Measurements from ENCODE around the gene VMAC. TPM values are rescaled to one million over a fixed set of nuclear protein-coding genes. Genes with fewer than 3 reads are reported as not detected.

The VMAC gene
- total and polyA plus RNA-seq, 4 donors: 1.9 to 9.2 (median 5.4) TPM

- 84 to 88% methylated on average over 8 of the region's 8 CpGs for WGBS, 2 donors
- Histone ChIP-seq H3K36me3 (ENCODE audit: control insufficient read depth in 1 of 2, insufficient read depth in 2 of 2, low read length in 1 of 2) (peaks cover 0 to 8% of the 10 kb centered on the region in 2 donors), H3K9me3 (ENCODE audit: control insufficient read depth, low read length) (no peaks in the 10 kb centered on the region), H3K4me3 (ENCODE audit: low read length in 2 of 2) (no peak overlapping the region), H3K27ac (ENCODE audit: low read depth in 1 of 2, low read length in 2 of 2) (peak overlapping the region in 1 of 2 donors; percentile 22), H3K27me3 (ENCODE audit: control insufficient read depth in 1 of 2, insufficient read depth in 2 of 2, low read length in 1 of 2) (no peaks in the 10 kb centered on the region), H3K4me1 (ENCODE audit: control insufficient read depth in 1 of 2, insufficient read depth in 2 of 2, low read length in 2 of 2) (no peaks in the 10 kb centered on the region)
- no peak for DNase-seq
- ATAC-seq (ENCODE audit: low FRiP score): no peak
- intact Hi-C loops (cut with DNase I): no loop called here
These were observed 22.8 kb downstream of the VMAC start for GRCh38 chr19:5927441-5927821.

DNA sequence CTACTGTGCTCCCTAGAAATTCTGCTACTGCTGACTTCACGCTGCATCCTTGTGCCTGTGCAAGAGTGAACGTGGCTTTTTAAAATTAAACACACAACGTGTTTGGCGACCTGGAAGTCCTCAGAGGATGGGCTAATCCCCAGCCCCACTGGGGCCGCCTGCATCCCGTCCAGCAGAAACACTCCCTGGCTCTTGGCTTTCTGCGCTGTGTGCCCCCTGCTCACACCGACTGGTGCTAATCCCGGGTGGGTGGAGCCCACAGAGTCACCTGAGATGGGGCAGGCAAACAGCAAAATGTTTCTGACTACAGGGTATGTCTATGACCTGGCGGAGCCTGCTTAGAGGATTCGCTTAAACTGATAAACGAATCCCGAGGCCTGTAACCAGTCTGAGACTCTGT lies 24.5 kb downstream of the VMAC start:
- H3K27me3 ChIP-seq (ENCODE audit: control insufficient read depth in 1 of 2, insufficient read depth in 2 of 2, low read length in 1 of 2): no peaks in the 10 kb centered on the region
- ATAC-seq (ENCODE audit: low FRiP score) (no peak), DNase-seq (no peak)
- no peak overlapping the region for H3K27ac ChIP-seq (ENCODE audit: low read depth in 1 of 2, low read length in 2 of 2)
- H3K36me3 ChIP-seq (ENCODE audit: control insufficient read depth in 1 of 2, insufficient read depth in 2 of 2, low read length in 1 of 2): peaks cover 0 to 11% of the 10 kb centered on the region in 2 donors
- no peak overlapping the region for H3K4me3 ChIP-seq (ENCODE audit: low read length in 2 of 2)
- no peaks in the 10 kb centered on the region for H3K9me3 ChIP-seq (ENCODE audit: control insufficient read depth, low read length)
- no peaks in the 10 kb centered on the region for H3K4me1 ChIP-seq (ENCODE audit: control insufficient read depth in 1 of 2, insufficient read depth in 2 of 2, low read length in 2 of 2)
- 87% methylated on average over 13 of the region's 13 CpGs for WGBS, 2 donors
- intact Hi-C loops (cut with DNase I): no loop called here

GRCh38 chr19:5929625-5930024 lies 25.0 kb downstream of the VMAC start:
- Histone ChIP-seq H3K27ac (ENCODE audit: low read depth in 1 of 2, low read length in 2 of 2) (no peak overlapping the region), H3K4me3 (ENCODE audit: low read length in 2 of 2) (no peak overlapping the region), H3K4me1 (ENCODE audit: control insufficient read depth in 1 of 2, insufficient read depth in 2 of 2, low read length in 2 of 2) (no peaks in the 10 kb centered on the region), H3K27me3 (ENCODE audit: control insufficient read depth in 1 of 2, insufficient read depth in 2 of 2, low read length in 1 of 2) (no peaks in the 10 kb centered on the region), H3K9me3 (ENCODE audit: control insufficient read depth, low read length) (no peaks in the 10 kb centered on the region), H3K36me3 (ENCODE audit: control insufficient read depth in 1 of 2, insufficient read depth in 2 of 2, low read length in 1 of 2) (peaks cover 0 to 11% of the 10 kb centered on the region in 2 donors)
- 85 to 88% methylated on average over 14 of the region's 14 CpGs for WGBS, 2 donors
- ATAC-seq (ENCODE audit: low FRiP score): no peak
- no peak for DNase-seq
- intact Hi-C loops (cut with DNase I): no loop called here

DNA sequence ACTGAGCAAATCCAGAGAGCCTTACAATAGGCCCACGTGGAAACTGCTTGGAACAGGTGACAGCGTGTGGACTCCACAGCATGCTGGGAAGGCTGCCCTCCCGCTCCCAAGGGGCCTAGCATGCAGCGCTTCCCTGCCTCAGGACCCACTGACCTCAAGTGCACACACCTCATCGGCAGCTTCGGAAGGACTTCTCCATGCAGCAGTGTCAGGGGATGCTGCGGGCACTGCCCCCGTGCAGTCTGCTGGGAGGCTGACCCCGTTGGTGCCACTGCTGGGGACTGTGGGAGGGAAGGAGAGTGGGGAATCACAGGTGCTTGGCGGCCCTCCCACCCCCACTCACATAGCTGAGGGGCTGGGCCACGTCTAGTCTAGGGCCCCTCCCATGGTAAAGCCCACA lies 26.6 kb downstream of the VMAC start:
- DNase-seq: no peak
- H3K4me1 ChIP-seq (ENCODE audit: control insufficient read depth in 1 of 2, insufficient read depth in 2 of 2, low read length in 2 of 2): no peaks in the 10 kb centered on the region
- no peak for ATAC-seq (ENCODE audit: low FRiP score)
- no peak overlapping the region for H3K27ac ChIP-seq (ENCODE audit: low read depth in 1 of 2, low read length in 2 of 2)
- H3K4me3 ChIP-seq (ENCODE audit: low read length in 2 of 2): no peak overlapping the region
- H3K36me3 ChIP-seq (ENCODE audit: control insufficient read depth in 1 of 2, insufficient read depth in 2 of 2, low read length in 1 of 2): peaks cover 0 to 9% of the 10 kb centered on the region in 2 donors
- H3K27me3 ChIP-seq (ENCODE audit: control insufficient read depth in 1 of 2, insufficient read depth in 2 of 2, low read length in 1 of 2): no peaks in the 10 kb centered on the region
- intact Hi-C loops (cut with DNase I): no loop called here
- no peaks in the 10 kb centered on the region for H3K9me3 ChIP-seq (ENCODE audit: control insufficient read depth, low read length)
- WGBS, 2 donors: 86 to 89% methylated on average over 11 of the region's 11 CpGs

DNA sequence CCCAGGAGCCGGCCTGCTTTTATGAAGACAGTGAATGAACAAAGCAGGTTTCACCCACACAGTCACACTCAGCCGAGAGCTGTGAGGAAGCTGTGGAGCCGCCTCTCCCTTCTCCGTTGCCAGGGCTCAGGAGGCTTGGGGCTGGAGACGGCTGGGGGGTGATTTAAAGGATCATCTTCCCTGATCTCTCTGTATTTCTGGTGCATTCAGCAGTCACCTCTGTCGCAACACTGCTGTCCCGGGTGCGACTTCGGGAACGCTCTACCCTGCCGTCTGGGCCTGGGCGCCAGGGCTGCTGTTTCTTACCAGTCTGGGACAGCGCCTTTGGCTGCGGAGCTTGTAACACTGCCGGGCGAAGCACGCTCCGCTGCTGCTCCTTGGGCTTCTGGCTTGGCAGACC lies 27.5 kb downstream of the VMAC start:
- H3K4me1 ChIP-seq (ENCODE audit: control insufficient read depth in 1 of 2, insufficient read depth in 2 of 2, low read length in 2 of 2): no peaks in the 10 kb centered on the region
- no peak for DNase-seq
- ATAC-seq (ENCODE audit: low FRiP score): no peak
- H3K27me3 ChIP-seq (ENCODE audit: control insufficient read depth in 1 of 2, insufficient read depth in 2 of 2, low read length in 1 of 2): no peaks in the 10 kb centered on the region
- H3K9me3 ChIP-seq (ENCODE audit: control insufficient read depth, low read length): no peaks in the 10 kb centered on the region
- H3K36me3 ChIP-seq (ENCODE audit: control insufficient read depth in 1 of 2, insufficient read depth in 2 of 2, low read length in 1 of 2): peaks cover 0 to 9% of the 10 kb centered on the region in 2 donors
- 96% methylated on average over 18 of the region's 18 CpGs for WGBS, 2 donors
- no peak overlapping the region for H3K4me3 ChIP-seq (ENCODE audit: low read length in 2 of 2)
- no peak overlapping the region for H3K27ac ChIP-seq (ENCODE audit: low read depth in 1 of 2, low read length in 2 of 2)
- intact Hi-C loops (cut with DNase I): no loop called here

GRCh38 chr19:5932609-5933262 lies 28.1 kb downstream of the VMAC start:
- peaks cover 0 to 7% of the 10 kb centered on the region in 2 donors for H3K36me3 ChIP-seq (ENCODE audit: control insufficient read depth in 1 of 2, insufficient read depth in 2 of 2, low read length in 1 of 2)
- no peak overlapping the region for H3K27ac ChIP-seq (ENCODE audit: low read depth in 1 of 2, low read length in 2 of 2)
- intact Hi-C loops (cut with DNase I): no loop called here
- 92 to 93% methylated on average over 21 of the region's 21 CpGs for WGBS, 2 donors
- H3K9me3 ChIP-seq (ENCODE audit: control insufficient read depth, low read length): no peaks in the 10 kb centered on the region
- no peaks in the 10 kb centered on the region for H3K4me1 ChIP-seq (ENCODE audit: control insufficient read depth in 1 of 2, insufficient read depth in 2 of 2, low read length in 2 of 2)
- H3K27me3 ChIP-seq (ENCODE audit: control insufficient read depth in 1 of 2, insufficient read depth in 2 of 2, low read length in 1 of 2): no peaks in the 10 kb centered on the region
- ATAC-seq (ENCODE audit: low FRiP score) (no peak), DNase-seq (no peak)
- H3K4me3 ChIP-seq (ENCODE audit: low read length in 2 of 2): no peak overlapping the region

- 89 to 90% methylated on average over 20 of the region's 20 CpGs for whole genome bisulfite sequencing, 2 donors
These were observed 28.9 kb downstream of the VMAC start for GRCh38 chr19:5933391-5934068.

GRCh38 chr19:5934069-5934401 lies 29.4 kb downstream of the VMAC start:
- intact Hi-C loops (cut with DNase I): no loop called here
- Histone ChIP-seq H3K9me3 (ENCODE audit: control insufficient read depth, low read length) (no peaks in the 10 kb centered on the region), H3K36me3 (ENCODE audit: control insufficient read depth in 1 of 2, insufficient read depth in 2 of 2, low read length in 1 of 2) (peaks cover 0 to 7% of the 10 kb centered on the region in 2 donors), H3K27ac (ENCODE audit: low read depth in 1 of 2, low read length in 2 of 2) (no peak overlapping the region), H3K4me1 (ENCODE audit: control insufficient read depth in 1 of 2, insufficient read depth in 2 of 2, low read length in 2 of 2) (no peaks in the 10 kb centered on the region), H3K27me3 (ENCODE audit: control insufficient read depth in 1 of 2, insufficient read depth in 2 of 2, low read length in 1 of 2) (no peaks in the 10 kb centered on the region), H3K4me3 (ENCODE audit: low read length in 2 of 2) (no peak overlapping the region)
- ATAC-seq (ENCODE audit: low FRiP score): no peak
- WGBS, 2 donors: 87 to 91% methylated on average over 5 of the region's 5 CpGs
- DNase-seq: no peak

More at GRCh38 chr19:5933391-5934068, 28.9 kb downstream of the VMAC start:
- no peak overlapping the region for H3K4me3 ChIP-seq (ENCODE audit: low read length in 2 of 2)
- no peaks in the 10 kb centered on the region for H3K27me3 ChIP-seq (ENCODE audit: control insufficient read depth in 1 of 2, insufficient read depth in 2 of 2, low read length in 1 of 2)
- peaks cover 0 to 7% of the 10 kb centered on the region in 2 donors for H3K36me3 ChIP-seq (ENCODE audit: control insufficient read depth in 1 of 2, insufficient read depth in 2 of 2, low read length in 1 of 2)
- ATAC-seq (ENCODE audit: low FRiP score) (no peak), DNase-seq (no peak)
- intact Hi-C loops (cut with DNase I): no loop called here
- H3K4me1 ChIP-seq (ENCODE audit: control insufficient read depth in 1 of 2, insufficient read depth in 2 of 2, low read length in 2 of 2): no peaks in the 10 kb centered on the region
- H3K9me3 ChIP-seq (ENCODE audit: control insufficient read depth, low read length): no peaks in the 10 kb centered on the region
- no peak overlapping the region for H3K27ac ChIP-seq (ENCODE audit: low read depth in 1 of 2, low read length in 2 of 2)

Data from aorta (tissue), 5 donors.